IMR-90 (cell line): ENCODE results near the gene DRAXIN. TPM values are rescaled to one million over a fixed set of nuclear protein-coding genes. Genes with fewer than 3 reads are reported as not detected.

ENCODE experiments used
- ATAC-seq: fragments of 200-7000 bp; cut with Tn5 transposase; 2 replicates; pipeline ENCODE4 v1.9.1; 2020; ENCODE audit warnings: low read depth, mild to moderate bottlenecking, moderate library complexity
- BruUV-seq: library from RNA; stranded (reverse); fragments of 400-500 nt; replicated peaks from 2 replicates; lab custom pipeline; 2021; lab: Mats Ljungman, UMichigan
- CTCF ChIA-PET: fragments of 300-600 bp; formaldehyde crosslinking; extraction: SDS; loops from one replicate; lab custom pipeline; 2021; ENCODE audit warnings: antibody characterized with exemption; lab: Yijun Ruan, JAX
- POLR2A ChIA-PET: fragments of 300-600 bp; sonication (Branson Sonifier 250); formaldehyde crosslinking; loops from one replicate; lab custom pipeline; 2022; ENCODE audit warnings: antibody characterized with exemption; ENCODE audit not compliant: unreplicated experiment; lab: Charles Lee
- DNase-seq: peaks from one replicate; pipeline ENCODE4 v3.0.0; 2013
- H2AFZ ChIP-seq: replicated peaks from 2 replicates; pipeline ENCODE3; 2013; ENCODE audit warnings: low read length, mild to moderate bottlenecking; ENCODE audit not compliant: poor library complexity
- H2AK5ac ChIP-seq: 2 replicates; pipeline ENCODE4 v1.6.1; 2013; ENCODE audit warnings: low read depth, low read length, inconsistent platforms
- H2AK9ac ChIP-seq: replicated peaks from 2 replicates; pipeline ENCODE3; 2013; ENCODE audit warnings: mild to moderate bottlenecking, low read depth, low read length, moderate library complexity; ENCODE audit not compliant: poor library complexity
- H2BK120ac ChIP-seq: 2 replicates; pipeline ENCODE4 v1.6.1; 2013; ENCODE audit warnings: low read depth, low read length, inconsistent platforms
- H2BK15ac ChIP-seq: 3 replicates; pipeline ENCODE4 v1.6.1; 2013; ENCODE audit warnings: low read depth, low read length, inconsistent platforms
- H2BK20ac ChIP-seq: 2 replicates; pipeline ENCODE4 v1.6.1; 2013; ENCODE audit warnings: low read depth, mild to moderate bottlenecking, inconsistent platforms, low read length, moderate library complexity
- H2BK5ac ChIP-seq: 2 replicates; pipeline ENCODE4 v1.6.1; 2013; ENCODE audit warnings: mild to moderate bottlenecking, low read depth, low read length, inconsistent platforms; ENCODE audit not compliant: poor library complexity, severe bottlenecking
- H3K14ac ChIP-seq: replicated peaks from 2 replicates; pipeline ENCODE4 v1.6.1; 2013; ENCODE audit warnings: low read depth, low read length, inconsistent platforms
- H3K18ac ChIP-seq: 2 replicates; pipeline ENCODE4 v1.6.1; 2013; ENCODE audit warnings: low read depth, low read length, control low read depth
- H3K23ac ChIP-seq: 2 replicates; pipeline ENCODE4 v1.6.1; 2013; ENCODE audit warnings: low read depth, low read length, inconsistent platforms
- H3K27ac ChIP-seq: 2 replicates; pipeline ENCODE4 v1.5.1; 2013; ENCODE audit warnings: mild to moderate bottlenecking, control low read depth, low read length; ENCODE audit not compliant: insufficient read depth
- H3K27me3 ChIP-seq: 2 replicates; pipeline ENCODE4 v1.6.1; 2013; ENCODE audit warnings: low read length; ENCODE audit not compliant: control insufficient read depth, insufficient read depth
- H3K36me3 ChIP-seq: 2 replicates; pipeline ENCODE4 v1.6.1; 2013; ENCODE audit warnings: low read length, mixed read lengths; ENCODE audit not compliant: control insufficient read depth, insufficient read depth
- H3K4ac ChIP-seq: 2 replicates; pipeline ENCODE4 v1.6.1; 2013; ENCODE audit warnings: low read depth, low read length, inconsistent platforms
- H3K4me1 ChIP-seq: 2 replicates; pipeline ENCODE4 v1.6.1; 2013; ENCODE audit warnings: low read length, mixed read lengths; ENCODE audit not compliant: control insufficient read depth, insufficient read depth
- H3K4me2 ChIP-seq: 2 replicates; pipeline ENCODE4 v1.6.1; 2013; ENCODE audit warnings: low read depth, mild to moderate bottlenecking, control low read depth, low read length, moderate library complexity
- H3K4me3 ChIP-seq: 2 replicates; pipeline ENCODE4 v1.5.1; 2013; ENCODE audit warnings: low read depth, mild to moderate bottlenecking, control low read depth, low read length, moderate library complexity; ENCODE audit not compliant: insufficient read depth
- H3K56ac ChIP-seq: 2 replicates; pipeline ENCODE4 v1.6.1; 2013; ENCODE audit warnings: low read length, inconsistent platforms; ENCODE audit not compliant: insufficient read depth; ENCODE audit errors: extremely low read depth
- H3K79me1 ChIP-seq, 2 experiments: 2 replicates each; pipeline ENCODE4 v1.6.1; 2013; ENCODE audit warnings: low read length in 2 of 2, inconsistent platforms in 1 of 2, low read depth in 1 of 2
- H3K9ac ChIP-seq: 2 replicates; pipeline ENCODE4 v1.6.1; 2013; ENCODE audit warnings: low read depth, low read length, control low read depth
- H3K9me1 ChIP-seq: 2 replicates; pipeline ENCODE4 v1.6.1; 2013; ENCODE audit warnings: low read length, inconsistent platforms; ENCODE audit not compliant: insufficient read depth
- H3K9me3 ChIP-seq: 2 replicates; pipeline ENCODE4 v1.6.1; 2013; ENCODE audit warnings: low read length; ENCODE audit not compliant: control insufficient read depth, insufficient read depth
- H4K20me1 ChIP-seq: 2 replicates; pipeline ENCODE4 v1.6.1; 2013; ENCODE audit warnings: low read length, inconsistent platforms; ENCODE audit not compliant: insufficient read depth
- H4K5ac ChIP-seq: 2 replicates; pipeline ENCODE4 v1.6.1; 2013; ENCODE audit warnings: mild to moderate bottlenecking, low read depth, low read length, control low read depth
- H4K8ac ChIP-seq, 2 experiments: 2 replicates each; pipeline ENCODE4 v1.6.1; 2013; ENCODE audit warnings: low read depth in 2 of 2, low read length in 2 of 2, control low read depth in 1 of 2, inconsistent platforms in 1 of 2
- H4K91ac ChIP-seq: 2 replicates; pipeline ENCODE4 v1.6.1; 2013; ENCODE audit warnings: low read depth, low read length, inconsistent platforms; ENCODE audit not compliant: insufficient read depth
- BHLHE40 ChIP-seq: fragments of 150-350 bp; IDR thresholded peaks from 2 replicates; pipeline ENCODE4 v1.6.1; 2016; ENCODE audit warnings: mild to moderate bottlenecking, low read depth, low read length
- CEBPB ChIP-seq: IDR thresholded peaks from 2 replicates; pipeline ENCODE4 v1.6.1; 2012; ENCODE audit warnings: low read depth, low read length, improper control_type of control experiment
- CHD1 ChIP-seq: IDR thresholded peaks from 2 replicates; pipeline ENCODE4 v1.6.1; 2012; ENCODE audit warnings: low read depth, low read length, improper control_type of control experiment
- CTCF ChIP-seq: conservative IDR thresholded peaks from 2 replicates; pipeline ENCODE4 v1.5.1; 2012; ENCODE audit warnings: mild to moderate bottlenecking, low read depth, low read length, improper control_type of control experiment
- ELK1 ChIP-seq: fragments of 150-350 bp; IDR thresholded peaks from 2 replicates; pipeline ENCODE4 v1.6.1; 2016; ENCODE audit warnings: low read depth, mild to moderate bottlenecking, low read length, moderate library complexity, borderline replicate concordance
- WGBS, 2 experiments: methylation state at CpG; one replicate each; pipeline versions ENCODE4 v1.1.5 to v1.1.7; 2013; ENCODE audit warnings: missing lambda C conversion rate in 2 of 2; ENCODE audit not compliant: insufficient read length in 1 of 2; ENCODE audit errors: extremely low coverage in 2 of 2; 5-methylcytosine and 5-hydroxymethylcytosine counted together
- dilution Hi-C: fragments of 300-500 bp; cut with HindIII; formaldehyde crosslinking; loops from one replicate; pipeline ENCODE4 v1.14.3; 2018; ENCODE audit warnings: low sequenced_read_pairs; ENCODE audit not compliant: unreplicated experiment
- in situ Hi-C: fragments of 300-500 bp; cut with MboI; formaldehyde crosslinking; loops from 3 replicates; pipeline ENCODE4 v1.14.3; 2019; ENCODE audit warnings: low sequenced_read_pairs, inconsistent platforms, mixed read lengths
- intact Hi-C: fragments of 100-400 bp; cut with micrococcal nuclease; formaldehyde crosslinking; loops from 2 replicates; pipeline ENCODE4 v1.10.0; 2022
- polyA plus RNA-seq, 3 experiments: library from polyadenylated mRNA; depleted of rRNA; stranded (reverse); fragments of >200 nt; gene quantifications; 2 replicates each; pipeline ENCODE4 v1.2.3, GENCODE V29; 2012; ENCODE audit warnings: low replicate concordance in 1 of 3
- total RNA-seq: library from RNA; depleted of rRNA; stranded (reverse); fragments of >200 nt; gene quantifications from 2 replicates; pipeline ENCODE4 v1.2.3, GENCODE V29; 2012

DRAXIN gene
- total and polyA plus RNA-seq, 2 of the 4 experiments (the other 2 are of a cell fraction): under 0.01 to 0.02 TPM

GRCh38 chr1:11752359-11753088, 61.0 kb downstream of the DRAXIN start:
- Histone ChIP-seq H3K36me3 (peaks cover 21% of the 10 kb centered on the region), H3K27me3 (peaks cover 8% of the 10 kb centered on the region), H3K9me3 (0 out of 2 replicates have a peak, but pooled peaks cover 2% of the 10 kb centered on the region), H2BK20ac (no peak overlapping the region), H3K4me2 (no peak overlapping the region), H2AK5ac (no peak overlapping the region), H4K20me1 (no peaks in the 10 kb centered on the region), H2BK5ac (no peak overlapping the region), H4K5ac (no peak overlapping the region), H3K4me1 (no peaks in the 10 kb centered on the region), H3K18ac (no peak overlapping the region), H3K79me1 (no peaks in the 10 kb centered on the region), H3K23ac (no peak overlapping the region), H3K4me3 (no peak overlapping the region), H4K91ac (no peak overlapping the region), H3K27ac (no peak overlapping the region), H3K9ac (no peak overlapping the region), H4K8ac (no peak overlapping the region), H2BK120ac (no peak overlapping the region), H2BK15ac (no peak overlapping the region), H3K9me1 (no peaks in the 10 kb centered on the region), H3K4ac (no peak overlapping the region), H3K14ac (no peak overlapping the region), H2AFZ (no peak overlapping the region), H3K56ac (no peak overlapping the region), H2AK9ac (no peak overlapping the region)
- intact Hi-C loops (no loop called here), in situ Hi-C loops (no loop called here), dilution Hi-C loops (no loop called here)
- CTCF ChIA-PET: no interaction called here
- POLR2A ChIA-PET: no interaction called here
- BruUV-seq: no TSS peak
- 33% methylated on average over 2 of the region's 17 CpGs; no CpG with 5 or more reads in 1 of the 2 experiments for WGBS, 2 experiments
- TF ChIP-seq ELK1 (no peak), CTCF (no peak), BHLHE40 (no peak), CHD1 (no peak), CEBPB (no peak)
- DNase-seq (no peak), ATAC-seq (no peak)
